ENCODE results near the gene GRIP1.

GRIP1 gene

DNA sequence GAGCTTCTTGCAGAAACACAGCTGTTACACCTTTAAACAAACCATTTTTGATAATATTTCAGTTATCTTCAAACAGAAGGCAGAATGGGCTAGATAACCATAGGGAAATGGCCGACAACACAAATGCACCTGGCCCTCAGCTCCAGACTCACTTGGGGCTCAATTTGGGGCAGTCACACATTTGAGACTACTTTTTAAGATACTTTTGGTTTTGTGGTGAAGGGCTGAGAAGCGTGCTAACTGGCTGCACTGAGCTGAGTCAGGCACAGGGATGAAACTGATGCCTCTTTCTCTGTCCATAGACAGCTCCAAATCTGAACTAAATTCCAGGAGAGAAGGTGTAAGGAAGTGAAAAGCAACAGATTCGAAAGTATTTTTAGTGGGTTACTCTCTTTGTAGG, 18.5 kb upstream of the GRIP1 start:
- no peak for TF ChIP-seq Cebpa-rat (IDR thresholded peaks at IDR 0.05)
- H3K27ac ChIP-seq: no peak overlapping the region
- H3K9ac ChIP-seq: no peak overlapping the region
- H3K4me2 ChIP-seq: no peak overlapping the region
- no peaks in the 10 kb centered on the region for H3K36me3 ChIP-seq
- H3K4me3 ChIP-seq: no peak overlapping the region
- no peaks in the 10 kb centered on the region for H3K27me3 ChIP-seq
- peaks cover 0 to 11% (median 7%) of the 10 kb centered on the region in 11 experiments; a peak in 7 of 22 replicates for H3K9me3 ChIP-seq (replicated peaks in 1 of 11)
- no peaks in the 10 kb centered on the region for H4K20me1 ChIP-seq
- H3K4me1 ChIP-seq: peaks cover 5 to 17% (median 13%) of the 10 kb centered on the region in 10 experiments; a peak in 19 of 20 replicates

GRCh38 chr12:66694666-66695613, 16.1 kb upstream of the GRIP1 start:
- Histone ChIP-seq H3K27me3 (no peaks in the 10 kb centered on the region), H3K4me1 (peaks cover 16 to 36% (median 28%) of the 10 kb centered on the region in 10 experiments), H3K27ac (no peak overlapping the region), H3K9me3 (replicated peaks in 1 of 11) (peaks cover 0 to 11% (median 6%) of the 10 kb centered on the region in 11 experiments; a peak in 7 of 22 replicates), H4K20me1 (no peaks in the 10 kb centered on the region), H3K36me3 (no peaks in the 10 kb centered on the region), H3K4me3 (no peak overlapping the region), H3K9ac (no peak overlapping the region), H3K4me2 (no peak overlapping the region)
- no peak for TF ChIP-seq Cebpa-rat (IDR thresholded peaks at IDR 0.05)

GRCh38 chr12:66693901-66694513, 15.1 kb upstream of the GRIP1 start:
- peak overlapping the region in 1 of 11 experiments; percentile 64; a peak in 1 of 22 replicates for H3K27ac ChIP-seq
- TF ChIP-seq Cebpa-rat (IDR thresholded peaks at IDR 0.05): no peak

DNA sequence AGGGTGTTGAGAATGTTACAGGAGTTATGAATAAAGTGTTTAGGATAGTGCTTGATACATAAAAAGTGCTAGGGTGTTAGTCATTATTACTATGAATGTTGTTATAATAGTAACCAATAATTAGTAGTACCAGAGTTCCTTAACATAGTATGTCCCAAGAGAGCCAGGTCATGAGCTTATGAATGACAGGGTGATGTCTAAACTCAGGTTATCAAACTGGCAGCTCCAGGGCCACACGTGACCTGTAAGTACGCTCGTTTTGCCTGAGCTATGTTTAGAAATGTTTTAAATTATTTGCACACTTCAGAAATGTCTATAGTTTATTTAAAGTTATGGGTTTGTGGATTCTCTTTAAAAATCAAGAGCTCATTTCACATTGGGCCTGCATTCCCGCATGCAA, 14.1 kb upstream of the GRIP1 start:
- Histone ChIP-seq H3K9me3 (replicated peaks in 1 of 11) (no peaks in the 10 kb centered on the region), H3K36me3 (no peaks in the 10 kb centered on the region), H3K9ac (0 out of 22 replicates have a peak overlapping the region, but pooled peaks of 1 of the 11 experiments have one; percentile 19), H3K4me3 (no peak overlapping the region), H3K4me1 (peaks cover 16 to 36% (median 28%) of the 10 kb centered on the region in 10 experiments), H3K4me2 (peak overlapping the region in 8 of 11 experiments; percentile 31 to 73 (median 66); a peak in 14 of 22 replicates), H3K27ac (peak overlapping the region in 8 of 11 experiments; percentile 44 to 71 (median 56); a peak in 15 of 22 replicates), H4K20me1 (no peaks in the 10 kb centered on the region), H3K27me3 (no peaks in the 10 kb centered on the region)
- TF ChIP-seq Cebpa-rat (IDR thresholded peaks at IDR 0.05): no peak

More at GRCh38 chr12:66693901-66694513, 15.1 kb upstream of the GRIP1 start:
- Histone ChIP-seq H3K4me1 (peaks cover 16 to 36% (median 28%) of the 10 kb centered on the region in 10 experiments), H3K27me3 (no peaks in the 10 kb centered on the region), H3K4me3 (no peak overlapping the region), H3K36me3 (no peaks in the 10 kb centered on the region), H4K20me1 (no peaks in the 10 kb centered on the region), H3K9me3 (replicated peaks in 1 of 11) (peaks cover 0 to 2% (median 0%) of the 10 kb centered on the region in 11 experiments; a peak in 2 of 22 replicates), H3K4me2 (peak overlapping the region in 1 of 11 experiments; percentile 62; a peak in 1 of 22 replicates), H3K9ac (no peak overlapping the region)

DNA sequence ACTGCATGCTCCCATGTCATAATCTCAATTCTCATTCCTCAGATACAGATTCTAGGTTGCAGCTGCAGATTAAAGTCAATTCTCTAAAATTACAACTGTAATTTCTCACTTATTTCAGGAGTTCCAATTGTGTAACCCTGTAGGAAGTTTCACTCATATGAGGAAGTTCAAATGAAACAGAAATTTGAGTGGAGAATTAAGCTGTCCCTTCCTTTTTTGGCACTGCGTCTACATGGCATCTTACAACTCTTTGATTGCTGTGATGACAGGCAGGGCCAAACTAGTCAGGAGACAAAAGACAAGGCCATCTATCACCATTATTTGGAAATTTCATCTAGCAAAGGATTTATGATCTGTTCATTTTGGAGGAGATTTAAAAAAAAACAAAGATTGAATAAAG, 13.3 kb upstream of the GRIP1 start:
- no peaks in the 10 kb centered on the region for H3K36me3 ChIP-seq
- H3K9ac ChIP-seq: peak overlapping the region in 2 of 11 experiments; percentile 19 to 34; a peak in 1 of 22 replicates
- H3K4me2 ChIP-seq: peak overlapping the region; percentile 10 to 73 (median 62); a peak in 20 of 22 replicates
- H3K9me3 ChIP-seq (replicated peaks in 1 of 11): no peaks in the 10 kb centered on the region
- no peaks in the 10 kb centered on the region for H3K27me3 ChIP-seq
- H3K27ac ChIP-seq: peak overlapping the region in 10 of 11 experiments; percentile 34 to 71 (median 50); a peak in 17 of 22 replicates
- H3K4me3 ChIP-seq: no peak overlapping the region
- H3K4me1 ChIP-seq: peaks cover 16 to 36% (median 28%) of the 10 kb centered on the region in 10 experiments
- H4K20me1 ChIP-seq: no peaks in the 10 kb centered on the region
- TF ChIP-seq Cebpa-rat (IDR thresholded peaks at IDR 0.05): peak in 1 of 11 experiments; percentile 44; a peak in 2 of 22 replicates

GRCh38 chr12:66688846-66689439, 10.1 kb upstream of the GRIP1 start:
- Histone ChIP-seq H4K20me1 (no peaks in the 10 kb centered on the region), H3K9ac (no peak overlapping the region), H3K27ac (0 out of 22 replicates have a peak overlapping the region, but pooled peaks of 1 of the 11 experiments have one; percentile 13), H3K36me3 (no peaks in the 10 kb centered on the region), H3K27me3 (no peaks in the 10 kb centered on the region), H3K4me1 (peaks cover 16 to 36% (median 28%) of the 10 kb centered on the region in 10 experiments), H3K4me2 (no peak overlapping the region), H3K9me3 (replicated peaks in 1 of 11) (no peaks in the 10 kb centered on the region), H3K4me3 (no peak overlapping the region)
- TF ChIP-seq Cebpa-rat (IDR thresholded peaks at IDR 0.05): no peak

DNA sequence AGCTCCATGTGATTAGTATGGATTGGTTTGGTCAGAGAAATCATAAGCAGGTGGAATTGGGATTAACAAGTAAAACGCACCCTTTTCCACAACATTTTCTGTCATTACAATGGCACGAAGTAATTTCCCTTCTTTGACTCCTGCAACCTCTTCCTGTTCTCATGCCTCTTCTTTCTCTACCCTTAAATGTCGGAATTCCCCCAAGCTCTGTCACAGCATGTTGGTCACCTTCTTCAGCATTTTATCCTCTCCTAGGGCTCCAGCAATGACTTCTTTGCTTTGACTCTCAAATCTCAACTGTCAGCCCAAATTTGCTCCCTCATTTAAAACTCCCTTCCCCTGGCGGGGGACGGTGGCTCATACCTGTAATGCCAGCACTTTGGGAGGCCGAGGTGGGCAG, 5.3 kb upstream of the GRIP1 start:
- H4K20me1 ChIP-seq: no peaks in the 10 kb centered on the region
- no peak for TF ChIP-seq Cebpa-rat (IDR thresholded peaks at IDR 0.05)
- peaks cover 0 to 7% (median 0%) of the 10 kb centered on the region in 10 experiments; a peak in 1 of 20 replicates for H3K4me1 ChIP-seq

DNA sequence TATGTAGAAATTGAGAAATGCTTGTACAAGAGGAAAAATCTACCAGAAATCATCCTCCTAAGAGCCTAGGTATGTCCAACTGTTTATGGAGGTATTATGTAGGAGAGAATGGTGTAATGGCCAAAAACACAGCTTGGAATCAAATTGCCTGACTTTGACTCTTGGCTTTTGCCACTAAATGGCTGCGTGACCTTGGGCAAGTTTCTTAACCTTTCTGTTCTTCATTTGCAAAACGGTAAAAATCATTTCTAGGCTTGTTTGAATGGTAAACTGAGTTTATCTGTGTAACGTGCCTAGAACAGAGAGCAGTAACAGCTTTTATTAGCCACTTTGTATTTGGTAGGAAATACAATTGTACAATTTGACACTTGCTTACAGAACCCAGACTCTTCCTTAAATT, 4.9 kb upstream of the GRIP1 start:
- Histone ChIP-seq H3K4me3 (no peak overlapping the region), H3K36me3 (no peaks in the 10 kb centered on the region), H3K9ac (no peak overlapping the region), H3K9me3 (replicated peaks in 1 of 11) (no peaks in the 10 kb centered on the region), H3K4me1 (peaks cover 0 to 7% (median 0%) of the 10 kb centered on the region in 10 experiments; a peak in 1 of 20 replicates), H3K4me2 (no peak overlapping the region), H3K27me3 (no peaks in the 10 kb centered on the region), H4K20me1 (no peaks in the 10 kb centered on the region), H3K27ac (no peak overlapping the region)
- TF ChIP-seq Cebpa-rat (IDR thresholded peaks at IDR 0.05): no peak

More for the DNA sequence above, 5.3 kb upstream of the GRIP1 start:
- Histone ChIP-seq H3K4me2 (no peak overlapping the region), H3K9ac (no peak overlapping the region), H3K27ac (no peak overlapping the region), H3K4me3 (no peak overlapping the region), H3K27me3 (no peaks in the 10 kb centered on the region), H3K36me3 (no peaks in the 10 kb centered on the region), H3K9me3 (replicated peaks in 1 of 11) (no peaks in the 10 kb centered on the region)

All from BLaER1 treated with 17β-estradiol and CSF1 and Interleukin-3, amounts not matched to agents 10 nM and 100 nM (cell line).